Measurements from ENCODE around the gene IRGQ. TPM values are rescaled to one million over a fixed set of nuclear protein-coding genes. Genes with fewer than 3 reads are reported as not detected.

IRGQ gene
- total and polyA plus RNA-seq, 2 experiments from 2014 or later, result 8.4 to 49.6 TPM

GRCh38 chr19:43622956-43623355, 27.0 kb upstream of the IRGQ start:
- no peak overlapping the region for H3K4me3 Mint-ChIP-seq
- no peak for DNase-seq (ENCODE audit: low spot score)
- Histone ChIP-seq H3K36me3 (ENCODE audit: insufficient read depth) (no peaks in the 10 kb centered on the region), H3K9me2 (ENCODE audit: insufficient read depth) (no peaks in the 10 kb centered on the region), H3K27ac (ENCODE audit: low read depth) (no peak overlapping the region), H4K20me1 (replicated peaks; ENCODE audit: insufficient read depth) (no peaks in the 10 kb centered on the region; the same call in none of the 2 replicates), H3F3A (replicated peaks; ENCODE audit: low read depth) (peaks cover 12% of the 10 kb centered on the region), H3K79me2 (replicated peaks; ENCODE audit: insufficient read depth) (peaks cover 10% of the 10 kb centered on the region; the same call in 1 of the 2 replicates), H3K4me1 (ENCODE audit: insufficient read depth) (peaks cover 12% of the 10 kb centered on the region), H3K4me3 (no peak overlapping the region), H3K27me3 (ENCODE audit: insufficient read depth) (no peaks in the 10 kb centered on the region), H3K4me2 (no peak overlapping the region), H2AFZ (no peak overlapping the region)
- H3K4me1 Mint-ChIP-seq, result peaks cover 32% of the 10 kb centered on the region
- H3K27ac Mint-ChIP-seq, result no peak overlapping the region
- ATAC-seq, result no peak
- TF ChIP-seq ZNF114 (CRISPR knock-in tag; IDR thresholded peaks at IDR 0.05), result no peak
- no peak for TF ChIP-seq EZH2phosphoT487 (IDR thresholded peaks at IDR 0.05; ENCODE audit: unreplicated experiment)
- no peak for TF ChIP-seq EZH2 (IDR thresholded peaks at IDR 0.05; ENCODE audit: low read depth, unreplicated experiment)
- TF ChIP-seq CTCF (conservative IDR thresholded peaks at IDR 0.05; ENCODE audit: low read depth in 2 of 2), result no peak
- no peak for TF ChIP-seq STAT1 (IDR thresholded peaks at IDR 0.05; ENCODE audit: unreplicated experiment)
- TF ChIP-seq REST (IDR thresholded peaks at IDR 0.05; ENCODE audit: unreplicated experiment), result no peak
- TF ChIP-seq ZNF462 (CRISPR knock-in tag; IDR thresholded peaks at IDR 0.05), result no peak
- TF ChIP-seq CREB1 (CRISPR knock-in tag; IDR thresholded peaks at IDR 0.05; ENCODE audit: low read depth), result no peak
- peaks cover 23% of the 10 kb centered on the region for H3K27me3 Mint-ChIP-seq (ENCODE audit: insufficient read depth, low read depth, poor library complexity)
- H3K36me3 Mint-ChIP-seq (ENCODE audit: low read depth), result peaks cover 18% of the 10 kb centered on the region
- peaks cover 3% of the 10 kb centered on the region; the same call in 2 of the 3 replicates for H3K9me3 Mint-ChIP-seq
